Activated gamma-delta T cell (primary cell): ENCODE data around the gene SPINK8.
"Not testable (repeated sequence)": the region's sequence is repeated elsewhere in the genome, so short reads cannot be mapped to it uniquely, and the experiment has no call there.

Experiments
- DNase-seq: peaks from one replicate; lab custom pipeline; 2025; lab: John Stamatoyannopoulos, UW

The SPINK8 gene

DNA sequence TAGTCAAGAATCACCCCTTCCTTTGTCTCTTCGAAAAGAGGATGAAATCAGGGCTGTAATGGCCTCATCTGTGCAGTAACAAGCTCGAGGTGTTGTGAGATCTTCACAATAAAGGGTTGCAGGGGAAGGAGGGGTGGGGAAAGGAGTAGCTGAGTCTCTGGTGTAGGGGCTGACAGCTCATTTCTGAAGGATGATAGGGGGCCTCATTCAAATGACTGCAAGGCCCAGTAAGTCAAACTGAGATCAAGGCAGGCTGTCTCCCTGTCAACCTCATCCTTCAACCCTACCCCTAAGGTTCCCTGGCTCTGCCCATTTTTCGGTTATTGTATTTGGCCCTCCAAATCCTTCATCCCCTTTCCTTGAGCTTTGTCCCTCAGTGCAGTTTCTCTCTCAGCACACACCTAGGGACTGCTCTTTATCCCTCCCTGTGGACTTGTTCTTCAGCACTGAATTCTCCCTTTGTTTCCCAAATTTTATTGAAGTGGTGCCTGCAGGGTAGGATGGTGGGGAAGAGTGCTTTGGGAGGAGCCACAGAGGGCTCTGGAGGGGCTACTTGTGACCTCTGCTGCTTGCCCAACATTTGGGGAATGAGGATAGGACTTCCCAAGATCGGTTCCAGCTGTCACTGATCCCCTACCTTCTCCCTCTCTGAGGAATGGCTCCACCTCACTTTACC, 54.4 kb downstream of the SPINK8 start:
- DNase-seq: no peak

DNA sequence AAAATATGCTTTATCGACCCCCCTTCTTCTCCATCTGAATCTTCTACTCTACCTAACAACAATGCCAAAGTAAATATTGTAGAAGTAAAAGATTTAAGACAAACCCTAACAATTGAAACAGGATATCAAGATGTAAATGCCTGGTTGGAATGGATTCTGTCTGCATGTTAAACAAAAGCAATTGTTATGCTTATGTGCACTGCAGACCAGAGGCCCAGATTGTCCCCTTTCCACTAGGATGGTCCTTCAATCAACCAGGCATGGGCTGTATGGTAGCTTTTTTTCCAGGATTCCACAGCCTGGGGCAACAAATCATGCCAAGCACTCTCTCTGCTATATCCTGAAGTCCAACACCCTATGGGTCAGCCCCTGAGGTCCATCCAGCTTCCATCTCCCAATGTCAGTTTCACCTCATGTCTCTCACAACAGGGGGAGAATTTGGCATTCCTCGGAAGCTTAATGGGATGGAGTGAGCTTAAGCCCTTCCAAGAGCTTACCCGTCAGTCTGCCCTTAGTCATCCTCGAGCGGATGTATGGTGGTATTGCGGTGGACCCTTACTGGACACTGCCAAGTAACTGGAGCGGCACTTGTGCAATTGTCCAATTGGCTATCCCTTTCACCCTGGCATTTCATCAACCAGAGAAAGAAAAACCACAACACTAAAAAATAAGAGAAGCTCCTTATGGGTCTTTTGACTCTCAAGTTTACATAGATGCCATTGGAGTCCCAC, 56.4 kb downstream of the SPINK8 start:
- no peak for DNase-seq

DNA sequence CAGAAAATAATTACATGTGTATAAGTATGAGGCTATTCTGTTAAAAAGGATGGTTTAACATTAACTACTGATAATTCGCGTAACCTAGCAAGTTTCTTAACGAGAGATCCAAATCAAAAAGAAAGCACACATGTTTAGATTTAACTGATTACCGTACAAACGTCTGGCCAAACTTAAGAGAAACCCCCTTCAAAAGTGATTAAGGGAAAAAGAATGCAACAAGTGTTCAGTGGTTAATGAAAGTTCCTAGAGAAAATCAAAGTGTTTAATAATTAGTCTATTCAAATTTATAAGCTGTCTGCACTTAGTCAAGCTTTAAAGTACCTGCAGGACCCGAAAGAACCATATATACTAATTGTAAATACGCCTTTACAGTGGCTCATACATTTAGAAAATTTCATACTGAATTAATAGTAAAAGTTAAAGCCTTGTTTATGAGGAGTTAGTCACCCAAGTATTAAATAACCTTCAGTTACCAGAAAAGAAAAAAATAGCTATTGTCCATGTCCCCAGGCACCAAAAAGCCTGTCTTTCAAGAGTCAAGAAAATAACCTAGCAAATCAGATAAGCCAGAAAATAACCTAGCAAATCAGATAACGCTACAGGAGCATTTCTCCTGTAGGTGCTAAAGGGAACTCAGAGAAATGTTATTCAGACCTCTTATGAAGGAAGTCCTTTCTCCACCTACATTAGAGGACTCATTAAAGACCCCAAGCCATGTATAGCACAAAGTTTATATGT, 58.0 kb downstream of the SPINK8 start:
- DNase-seq: no peak

DNA sequence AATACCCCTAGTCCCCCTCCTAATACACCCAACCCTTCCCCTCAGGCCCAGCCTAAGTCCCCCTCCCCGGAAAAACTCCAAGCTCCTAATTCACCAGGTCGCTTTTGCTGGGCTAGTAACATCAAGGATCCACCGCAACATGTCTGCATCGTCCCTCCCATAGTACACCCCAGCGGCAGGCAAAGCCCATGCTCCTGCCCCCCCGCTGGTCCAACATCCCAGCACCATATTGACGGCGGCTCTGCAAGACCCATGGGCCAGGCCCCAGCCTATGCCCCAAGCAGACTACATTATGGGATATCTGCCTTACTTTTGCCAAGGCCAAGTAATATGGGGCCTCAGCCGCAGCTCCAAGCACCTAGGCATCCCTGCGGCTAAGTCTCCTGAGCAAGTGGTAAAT, 59.0 kb downstream of the SPINK8 start:
- no peak for DNase-seq

DNA sequence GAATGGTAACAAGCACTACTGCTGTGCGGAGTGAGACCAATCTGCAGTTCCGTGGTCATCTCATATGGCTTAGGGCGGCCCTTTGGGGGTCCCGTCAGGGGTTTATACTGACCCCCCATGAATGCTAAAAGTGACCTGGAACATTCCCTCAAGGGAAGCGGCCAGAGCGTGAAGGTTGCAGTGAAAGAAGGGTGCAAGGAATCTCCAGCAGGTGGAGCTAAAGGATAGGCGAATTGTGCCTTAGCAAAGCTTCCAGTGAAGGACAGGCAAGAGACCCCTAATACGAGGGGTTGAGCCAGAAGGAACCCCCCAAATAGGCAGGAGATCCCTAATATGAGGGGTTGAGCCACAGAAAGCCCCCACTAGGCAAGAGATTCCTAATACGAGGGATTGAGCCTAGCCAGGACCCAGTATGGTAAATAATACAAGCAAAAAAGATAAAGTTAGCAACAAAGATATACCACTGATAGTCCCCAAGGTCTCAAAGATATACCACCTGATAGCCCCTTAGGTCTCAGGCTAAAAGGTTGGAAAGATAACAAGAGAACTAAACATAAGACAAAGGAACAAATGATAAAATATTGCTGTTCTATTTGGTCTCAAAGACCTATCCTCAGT, 59.8 kb downstream of the SPINK8 start:
- no peak for DNase-seq

DNA sequence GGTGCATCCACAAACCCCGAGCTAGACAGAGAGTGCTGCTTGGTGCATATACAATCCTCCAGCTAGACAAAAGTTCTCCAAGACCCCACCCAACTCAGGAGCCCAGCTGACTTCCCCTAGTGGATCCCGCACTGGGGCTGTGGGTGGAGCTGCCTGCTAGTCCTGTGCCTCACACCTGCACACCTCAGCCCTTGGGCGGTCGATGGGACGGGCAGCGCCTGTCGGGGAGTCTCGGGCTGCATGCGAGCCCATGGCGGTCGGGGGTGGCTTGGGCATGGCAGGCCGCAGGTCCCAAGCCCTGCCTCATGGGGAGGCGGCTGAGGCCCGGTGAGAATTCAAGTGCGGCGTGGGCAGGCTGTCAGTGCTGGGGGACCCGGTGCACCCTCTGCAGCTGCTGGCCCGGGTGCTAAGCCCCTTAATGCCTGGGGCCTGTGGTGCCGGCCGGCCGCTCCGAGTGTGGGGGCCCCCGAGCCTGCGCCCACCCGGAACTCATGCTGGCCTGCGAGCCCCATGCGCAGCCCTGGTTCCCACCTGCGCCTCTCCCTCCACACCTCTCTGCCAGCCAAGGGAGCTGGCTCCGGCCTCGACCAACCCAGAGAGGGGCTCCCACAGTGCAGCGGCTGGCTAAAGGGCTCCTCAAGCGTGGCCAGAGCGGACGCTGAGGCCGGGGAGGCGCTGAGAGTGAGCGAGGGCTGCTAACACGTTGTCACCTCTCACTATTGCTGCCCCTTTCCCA, 61.5 kb downstream of the SPINK8 start:
- DNase-seq: no peak

DNA sequence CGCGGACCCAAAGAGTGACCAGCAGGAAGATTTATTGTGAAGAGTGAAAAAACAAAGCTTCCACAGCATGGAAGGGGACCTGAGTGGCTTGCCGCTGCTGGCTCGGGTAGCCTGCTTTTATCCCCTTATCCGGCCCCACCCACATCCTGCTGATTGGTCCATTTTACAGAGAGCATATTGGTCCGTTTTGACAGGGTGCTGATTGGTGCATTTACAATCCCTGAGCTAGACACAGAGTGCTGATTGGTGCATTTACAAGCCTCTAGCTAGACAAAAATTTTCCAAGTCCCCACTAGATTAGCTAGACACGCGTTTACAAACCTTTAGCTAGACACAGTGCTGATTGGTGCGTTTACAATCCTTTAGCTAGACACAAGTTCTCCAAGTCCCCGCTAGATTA, 62.2 kb downstream of the SPINK8 start:
- not testable (repeated sequence) for DNase-seq

DNA sequence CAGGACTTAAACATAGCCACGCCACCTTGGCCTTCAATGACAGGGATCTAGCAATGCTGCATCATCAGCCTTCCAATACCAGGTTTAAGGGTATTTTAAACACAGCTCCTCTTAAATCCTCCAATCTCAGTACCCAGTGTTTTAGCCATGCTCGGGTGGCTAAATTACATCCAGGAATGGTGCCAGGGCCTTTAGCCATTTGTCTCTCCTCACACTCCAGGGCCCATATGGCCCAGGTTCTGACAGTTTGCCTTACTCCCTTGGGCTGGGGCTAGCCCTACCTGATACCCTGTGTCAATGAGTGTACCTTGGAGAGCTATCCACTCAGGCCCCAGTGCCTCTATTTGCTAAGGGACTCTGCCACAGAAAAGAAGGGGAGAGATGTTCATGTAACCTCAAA, 63.2 kb downstream of the SPINK8 start:
- no peak for DNase-seq

DNA sequence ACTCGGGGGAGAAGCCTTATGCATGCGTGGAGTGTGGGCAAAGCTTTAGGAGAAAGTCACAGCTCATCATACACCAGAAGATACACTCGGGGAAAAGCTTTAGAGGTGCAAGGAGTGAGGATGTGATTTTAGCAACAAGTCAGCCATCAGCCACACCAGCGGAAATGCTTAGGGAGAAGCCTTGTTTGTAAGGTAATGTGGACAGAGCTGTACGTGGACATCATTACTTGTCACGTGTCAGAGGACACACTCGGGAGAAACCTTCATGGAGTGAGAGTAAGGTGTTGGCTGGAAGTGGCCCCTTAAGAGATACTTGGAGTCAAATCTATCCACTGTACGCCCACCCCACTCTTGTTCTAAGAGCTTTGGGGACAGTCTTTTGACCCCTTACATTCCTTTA, 63.9 kb downstream of the SPINK8 start:
- no peak for DNase-seq

DNA sequence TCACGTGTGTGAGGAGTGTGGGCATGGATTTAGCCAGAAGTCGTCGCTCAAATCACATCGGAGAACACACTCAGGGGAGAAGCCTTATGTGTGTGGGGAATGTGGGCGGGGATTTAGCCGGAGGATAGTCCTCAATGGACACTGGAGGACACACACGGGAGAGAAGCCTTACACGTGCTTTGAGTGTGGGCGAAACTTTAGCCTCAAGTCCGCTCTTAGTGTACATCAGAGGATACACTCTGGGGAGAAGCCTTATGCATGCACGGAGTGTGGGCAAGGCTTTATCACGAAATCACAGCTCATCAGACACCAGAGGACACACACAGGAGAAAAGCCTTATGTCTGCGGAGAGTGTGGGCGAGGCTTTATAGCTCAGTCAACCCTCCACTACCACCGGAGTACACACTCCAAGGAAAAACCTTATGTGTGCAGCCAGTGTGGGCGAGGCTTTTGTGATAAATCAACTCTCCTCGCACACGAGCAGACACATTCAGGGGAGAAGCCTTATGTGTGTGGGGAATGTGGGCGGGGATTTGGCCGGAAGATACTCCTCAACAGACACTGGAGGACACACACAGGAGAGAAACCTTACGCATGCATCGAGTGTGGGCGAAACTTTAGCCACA, 64.4 kb downstream of the SPINK8 start:
- DNase-seq: no peak

DNA sequence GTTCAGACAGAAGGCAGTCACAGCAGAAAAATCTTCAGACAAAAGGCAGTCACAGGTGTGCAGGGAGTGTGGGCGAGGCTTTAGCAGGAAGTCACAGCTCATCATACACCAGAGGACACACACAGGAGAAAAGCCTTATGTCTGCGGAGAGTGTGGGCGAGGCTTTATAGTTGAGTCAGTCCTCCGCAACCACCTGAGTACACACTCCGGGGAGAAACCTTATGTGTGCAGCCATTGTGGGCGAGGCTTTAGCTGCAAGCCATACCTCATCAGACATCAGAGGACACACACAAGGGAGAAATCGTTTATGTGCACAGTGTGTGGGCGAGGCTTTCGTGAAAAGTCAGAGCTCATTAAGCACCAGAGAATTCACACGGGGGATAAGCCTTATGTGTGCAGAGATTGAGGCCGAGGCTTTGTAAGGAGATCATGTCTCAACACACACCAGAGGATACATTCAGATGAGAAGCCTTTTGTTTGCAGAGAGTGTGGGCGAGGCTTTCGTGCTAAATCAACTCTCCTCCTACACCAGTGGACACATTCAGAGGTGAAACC, 65.0 kb downstream of the SPINK8 start:
- DNase-seq: no peak

DNA sequence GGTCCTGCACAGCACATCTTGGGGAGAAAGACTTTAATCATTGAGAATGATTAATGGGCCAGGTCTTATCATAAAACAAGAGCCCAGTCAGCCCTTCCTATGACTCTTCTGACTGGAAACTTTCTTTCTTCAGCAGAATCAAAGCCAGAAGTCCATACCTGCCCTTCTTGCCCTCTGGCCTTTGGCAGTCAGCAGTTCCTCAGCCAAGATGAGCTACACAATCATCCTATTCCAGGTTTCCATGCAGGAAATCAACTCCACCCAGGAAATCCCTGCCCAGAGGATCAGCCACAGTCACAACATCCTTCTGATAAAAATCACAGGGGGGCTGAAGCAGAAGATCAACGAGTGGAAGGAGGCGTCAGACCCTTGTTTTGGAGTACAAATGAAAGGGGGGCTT, 65.7 kb downstream of the SPINK8 start:
- DNase-seq: no peak

DNA sequence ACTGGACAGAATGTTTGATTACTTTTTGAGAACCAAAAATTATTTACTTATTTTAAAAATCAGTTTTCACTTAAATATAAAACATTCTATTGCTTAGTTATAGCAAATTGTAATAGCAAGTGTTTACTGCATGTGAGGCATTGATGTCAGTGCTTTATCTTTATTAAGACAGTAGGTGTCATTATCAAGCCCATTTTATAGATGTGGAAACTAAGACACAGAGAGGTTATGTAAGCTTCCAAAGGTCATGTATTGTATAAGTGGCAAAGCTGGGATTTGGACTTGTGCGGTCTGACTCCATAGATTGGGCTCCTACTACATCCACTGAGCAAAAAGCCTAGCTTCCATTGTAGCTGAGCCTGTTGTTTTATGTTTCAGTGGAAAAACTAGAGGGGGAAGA, 74.9 kb downstream of the SPINK8 start:
- no peak for DNase-seq
